Activated T-helper 17 cell treated with anti-CD3 and anti-CD28 coated beads, Interleukin-2, amount 50 U/mL, for 72 hours (primary cell): ENCODE data around the gene HECW1. TPM values are rescaled to one million over a fixed set of nuclear protein-coding genes. Genes with fewer than 3 reads are reported as not detected.
A peak's percentile ranks its signal among the peaks of the same experiment; 100 is the strongest.

ENCODE experiments used
- ATAC-seq: fragments of 150-1000 bp; cut with Tn5 transposase; replicated peaks from 2 replicates; pipeline ENCODE4 v1.10.0; 2021; ENCODE audit warnings: mild to moderate bottlenecking, moderate library complexity
- H3K27ac Mint-ChIP-seq: one replicate; pipeline ENCODE4 v1.8.0; 2022; ENCODE audit warnings: mixed read lengths
- H3K27me3 Mint-ChIP-seq: one replicate; pipeline ENCODE4 v1.8.0; 2022; ENCODE audit warnings: mixed read lengths
- H3K36me3 Mint-ChIP-seq: one replicate; pipeline ENCODE4 v1.8.0; 2022; ENCODE audit warnings: low read depth, mild to moderate bottlenecking, mixed read lengths
- H3K4me1 Mint-ChIP-seq: one replicate; pipeline ENCODE4 v1.8.0; 2022; ENCODE audit warnings: mixed read lengths
- H3K4me3 Mint-ChIP-seq: one replicate; pipeline ENCODE4 v1.8.0; 2022; ENCODE audit warnings: mild to moderate bottlenecking, mixed read lengths
- H3K9me3 Mint-ChIP-seq: one replicate; pipeline ENCODE4 v1.8.0; 2022; ENCODE audit warnings: mixed read lengths
- total RNA-seq, 2 donors: library from RNA; stranded (reverse); gene quantifications; one replicate each; pipeline ENCODE4 v1.2.3, GENCODE V29; 2022

The HECW1 gene
- total RNA-seq, 2 donors from 2014 or later: not detected

DNA sequence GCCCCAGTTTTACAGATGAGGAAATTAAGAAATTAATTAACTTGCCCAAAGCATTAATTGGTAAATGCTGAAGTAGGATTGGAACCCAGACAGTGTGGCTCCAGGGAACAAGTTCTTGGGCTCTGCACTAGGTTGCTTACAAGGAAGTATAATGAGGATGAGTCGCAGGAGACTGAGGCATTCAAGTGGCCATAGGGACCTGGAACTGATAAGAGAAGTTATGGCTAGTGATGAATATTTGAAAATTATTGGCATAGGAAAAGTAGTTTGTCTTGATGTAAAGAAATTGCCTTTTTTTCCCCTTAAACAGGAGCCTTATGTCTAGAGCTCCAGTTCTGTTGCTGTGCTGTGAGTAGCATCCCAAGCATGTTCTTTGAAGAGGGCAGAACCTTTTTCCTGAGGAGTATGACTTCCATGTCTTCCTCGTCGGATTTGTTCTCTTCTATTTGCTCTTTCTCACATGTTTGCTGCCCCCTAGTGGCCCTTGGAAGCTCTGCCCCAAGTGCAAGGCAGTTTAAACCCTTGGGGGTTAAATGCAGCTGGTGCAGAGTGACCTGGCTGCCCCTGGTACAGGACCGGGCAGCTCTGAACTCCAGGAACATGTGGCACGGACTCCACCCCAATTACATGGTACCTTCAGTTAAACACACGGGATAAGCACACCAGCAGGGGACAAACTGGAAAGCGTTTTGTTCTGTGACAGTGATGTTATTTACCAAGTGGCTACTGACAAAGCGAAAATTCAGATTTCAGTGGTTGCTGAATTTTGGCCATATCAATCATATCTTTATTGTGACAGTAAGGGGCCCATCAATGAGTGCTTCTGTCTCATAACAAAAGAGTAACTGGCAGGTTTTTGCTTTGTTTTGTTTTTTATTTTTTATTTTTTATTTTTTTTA is 148.8 kb downstream of the HECW1 start:
- Mint-ChIP-seq H3K4me3 (no peak overlapping the region), H3K27me3 (peaks cover 8% of the 10 kb centered on the region), H3K4me1 (no peaks in the 10 kb centered on the region), H3K9me3 (no peaks in the 10 kb centered on the region), H3K27ac (no peak overlapping the region), H3K36me3 (no peaks in the 10 kb centered on the region)
- peak; percentile 62 for ATAC-seq

DNA sequence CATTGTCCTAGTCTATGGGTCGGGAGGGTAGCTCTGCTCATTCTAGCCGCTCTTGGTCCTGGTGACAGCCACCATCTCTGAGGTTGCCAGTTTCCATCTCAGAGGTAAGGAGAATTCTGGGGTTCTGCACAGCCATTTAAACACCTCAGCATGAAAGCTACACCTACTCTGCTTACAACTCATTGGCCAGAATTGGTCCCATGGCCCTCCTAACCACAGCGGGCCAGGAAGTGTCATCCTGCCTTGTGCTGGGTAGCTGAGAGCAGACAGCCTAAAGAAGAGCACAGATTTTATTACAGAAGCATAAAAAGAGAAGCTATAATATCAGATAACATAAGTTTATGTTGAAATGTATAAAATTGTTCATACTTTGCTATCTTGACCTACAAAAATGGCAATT is 152.7 kb downstream of the HECW1 start:
- Mint-ChIP-seq H3K36me3 (no peaks in the 10 kb centered on the region), H3K4me3 (no peak overlapping the region), H3K27me3 (peaks cover 22% of the 10 kb centered on the region), H3K9me3 (no peaks in the 10 kb centered on the region), H3K4me1 (no peaks in the 10 kb centered on the region), H3K27ac (no peak overlapping the region)
- no peak for ATAC-seq

DNA sequence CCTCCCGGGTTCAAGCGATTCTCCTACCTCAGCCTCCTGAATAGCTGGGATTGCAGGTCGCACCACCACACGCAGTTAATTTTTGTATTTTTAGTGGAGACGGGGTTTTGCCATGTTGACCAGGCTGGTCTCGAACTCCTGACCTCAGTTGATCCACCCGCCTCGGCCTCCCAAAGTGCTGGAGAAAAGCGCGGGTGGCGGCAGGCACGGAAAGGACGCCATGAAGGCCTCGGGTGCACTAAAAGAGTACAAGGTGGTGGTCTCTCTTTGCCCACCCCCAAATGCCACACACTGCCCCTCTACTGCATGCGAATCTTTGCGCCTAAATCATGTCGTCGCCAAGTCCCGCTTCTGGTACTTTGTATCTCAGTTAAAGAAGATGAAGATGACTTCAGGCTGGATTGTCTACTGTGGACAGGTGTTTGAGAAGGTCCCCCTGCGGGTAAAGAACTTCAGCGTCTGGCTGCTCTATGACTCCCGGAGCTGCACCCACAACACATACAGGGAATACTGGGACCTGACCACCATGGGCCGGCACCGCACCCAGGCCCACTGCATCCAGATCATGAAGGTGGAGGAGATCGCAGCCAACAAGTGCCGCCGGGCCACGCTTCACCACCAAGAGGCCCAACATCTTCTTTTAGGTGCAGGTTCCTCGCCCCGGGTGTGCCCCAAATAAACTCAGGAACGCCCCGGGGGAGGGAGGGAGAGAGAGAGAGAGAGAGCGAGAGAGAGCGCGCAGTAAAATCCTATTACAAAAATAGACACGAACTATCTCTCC is 161.7 kb downstream of the HECW1 start:
- Mint-ChIP-seq H3K4me1 (peaks cover 5% of the 10 kb centered on the region), H3K27me3 (peaks cover 30% of the 10 kb centered on the region), H3K36me3 (no peaks in the 10 kb centered on the region)

DNA sequence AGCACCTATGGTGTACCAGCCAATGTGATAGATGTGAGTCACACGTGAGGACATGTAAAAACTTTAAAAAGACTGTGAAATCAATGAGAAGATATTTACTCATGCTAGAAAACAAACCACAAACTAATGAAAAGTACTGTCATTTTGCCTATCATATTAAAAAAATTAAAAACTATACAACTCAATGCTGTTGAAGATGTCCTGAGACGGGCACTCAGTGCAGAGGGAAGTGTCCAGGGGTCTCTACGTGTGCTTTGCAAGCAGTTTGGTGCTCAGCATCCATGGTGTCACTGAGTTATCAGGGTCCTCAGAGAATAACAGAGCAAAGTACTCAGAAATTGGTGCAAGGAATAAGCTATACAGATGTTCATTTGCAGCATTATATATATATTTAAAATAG is 162.3 kb downstream of the HECW1 start:
- Mint-ChIP-seq H3K36me3 (no peaks in the 10 kb centered on the region), H3K9me3 (peaks cover 5% of the 10 kb centered on the region), H3K4me3 (no peak overlapping the region), H3K4me1 (peaks cover 5% of the 10 kb centered on the region), H3K27ac (no peak overlapping the region), H3K27me3 (peaks cover 28% of the 10 kb centered on the region)
- ATAC-seq: no peak

More for the DNA sequence above, 161.7 kb downstream of the HECW1 start:
- ATAC-seq: no peak
- H3K9me3 Mint-ChIP-seq: peaks cover 5% of the 10 kb centered on the region
- H3K27ac Mint-ChIP-seq: no peak overlapping the region
- no peak overlapping the region for H3K4me3 Mint-ChIP-seq

DNA sequence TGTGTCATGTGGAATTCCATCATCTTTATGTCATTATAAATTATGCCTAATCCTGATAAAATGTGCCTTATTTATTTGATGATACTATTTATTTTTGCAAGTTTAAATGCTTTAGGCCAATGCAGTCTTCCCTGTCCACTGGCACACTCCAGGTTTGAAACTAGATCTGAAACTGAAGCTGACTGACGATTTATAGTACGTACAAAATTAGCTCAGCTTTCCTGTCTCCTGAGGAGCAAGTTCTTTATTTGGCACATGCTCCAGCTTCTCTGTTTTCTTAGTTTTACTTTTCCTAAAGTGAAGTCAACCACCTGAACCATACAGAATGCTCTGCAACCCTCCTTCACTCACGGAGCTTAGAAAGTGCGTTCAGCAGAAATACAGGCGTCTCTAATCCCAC is 164.1 kb downstream of the HECW1 start:
- Mint-ChIP-seq H3K36me3 (no peaks in the 10 kb centered on the region), H3K27me3 (peaks cover 23% of the 10 kb centered on the region), H3K27ac (no peak overlapping the region), H3K9me3 (no peaks in the 10 kb centered on the region), H3K4me1 (peaks cover 5% of the 10 kb centered on the region), H3K4me3 (no peak overlapping the region)
- ATAC-seq: no peak

DNA sequence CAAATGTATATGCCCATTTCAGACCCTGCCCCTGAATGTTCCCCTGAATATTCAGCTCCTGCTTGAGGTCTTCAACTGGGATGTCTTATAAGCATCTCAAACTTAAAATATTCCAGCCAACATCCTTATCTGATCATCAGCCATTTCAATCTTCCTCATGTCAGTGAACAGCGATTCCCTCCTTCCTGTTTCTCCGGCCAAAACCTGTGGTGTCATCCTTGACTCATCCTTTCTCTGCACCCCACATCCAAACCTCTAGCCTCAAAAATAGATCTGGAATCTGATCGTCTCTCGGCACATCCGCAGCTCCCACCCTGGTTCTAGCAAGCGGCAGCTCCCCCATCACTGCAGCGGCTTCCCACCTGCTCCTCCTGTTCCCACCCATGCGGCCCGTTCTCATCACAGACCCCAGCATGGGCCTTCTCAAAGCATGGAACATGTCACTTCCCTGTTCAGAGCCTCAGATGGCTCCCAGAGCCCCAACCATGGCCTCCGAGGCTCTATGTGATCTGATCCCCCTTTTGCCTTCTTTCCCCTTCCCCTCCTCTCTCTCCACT is 165.7 kb downstream of the HECW1 start:
- no peak overlapping the region for H3K27ac Mint-ChIP-seq
- no peaks in the 10 kb centered on the region for H3K9me3 Mint-ChIP-seq
- H3K4me1 Mint-ChIP-seq: peaks cover 5% of the 10 kb centered on the region
- ATAC-seq: no peak
- no peak overlapping the region for H3K4me3 Mint-ChIP-seq
- H3K36me3 Mint-ChIP-seq: no peaks in the 10 kb centered on the region
- H3K27me3 Mint-ChIP-seq: peaks cover 27% of the 10 kb centered on the region

DNA sequence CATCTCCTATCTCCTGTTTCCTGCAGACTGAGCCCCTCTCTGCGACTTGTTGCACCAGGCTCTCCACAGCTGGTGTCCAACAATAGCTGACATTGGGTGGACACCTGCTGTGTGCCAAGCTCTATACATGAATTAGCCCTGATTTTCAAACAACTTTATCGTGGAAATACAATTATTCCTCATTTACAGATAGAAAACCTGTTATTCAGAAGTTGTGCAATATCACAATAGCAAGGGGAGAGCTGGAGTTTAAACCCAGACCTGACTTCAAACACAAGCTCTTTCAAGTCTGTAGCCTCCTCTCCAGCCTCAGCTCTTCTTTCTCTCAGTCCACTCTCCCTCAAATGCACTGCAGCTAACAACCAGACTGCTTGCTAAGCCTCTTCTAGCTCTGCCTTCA is 168.8 kb downstream of the HECW1 start:
- peaks cover 27% of the 10 kb centered on the region for H3K27me3 Mint-ChIP-seq
- H3K4me1 Mint-ChIP-seq: peaks cover 5% of the 10 kb centered on the region
- H3K27ac Mint-ChIP-seq: no peak overlapping the region
- no peak for ATAC-seq
- no peak overlapping the region for H3K4me3 Mint-ChIP-seq
- no peaks in the 10 kb centered on the region for H3K9me3 Mint-ChIP-seq
- H3K36me3 Mint-ChIP-seq: no peaks in the 10 kb centered on the region

DNA sequence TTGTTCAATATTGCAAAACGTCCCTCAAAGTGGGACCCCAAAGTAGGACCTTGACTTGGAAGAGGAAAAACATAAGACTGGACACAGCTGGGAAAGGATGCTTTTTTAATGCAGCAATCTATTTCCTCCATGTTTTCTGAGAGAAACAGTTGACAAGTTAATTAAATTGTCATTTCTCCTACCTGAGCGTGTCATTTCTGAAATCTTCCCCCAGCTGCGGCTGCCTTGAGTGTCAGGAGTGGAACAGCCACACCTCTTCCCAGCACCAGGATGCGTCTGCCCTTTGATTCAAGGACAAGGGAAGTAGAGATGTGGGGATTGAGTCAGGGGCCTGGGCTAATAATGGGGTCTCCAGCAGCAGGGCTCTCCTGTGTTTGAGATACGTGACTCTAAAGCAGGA is 171.3 kb downstream of the HECW1 start:
- H3K27ac Mint-ChIP-seq: no peak overlapping the region
- no peaks in the 10 kb centered on the region for H3K9me3 Mint-ChIP-seq
- H3K4me3 Mint-ChIP-seq: no peak overlapping the region
- H3K4me1 Mint-ChIP-seq: no peaks in the 10 kb centered on the region
- ATAC-seq: no peak
- no peaks in the 10 kb centered on the region for H3K36me3 Mint-ChIP-seq
- peaks cover 18% of the 10 kb centered on the region for H3K27me3 Mint-ChIP-seq

DNA sequence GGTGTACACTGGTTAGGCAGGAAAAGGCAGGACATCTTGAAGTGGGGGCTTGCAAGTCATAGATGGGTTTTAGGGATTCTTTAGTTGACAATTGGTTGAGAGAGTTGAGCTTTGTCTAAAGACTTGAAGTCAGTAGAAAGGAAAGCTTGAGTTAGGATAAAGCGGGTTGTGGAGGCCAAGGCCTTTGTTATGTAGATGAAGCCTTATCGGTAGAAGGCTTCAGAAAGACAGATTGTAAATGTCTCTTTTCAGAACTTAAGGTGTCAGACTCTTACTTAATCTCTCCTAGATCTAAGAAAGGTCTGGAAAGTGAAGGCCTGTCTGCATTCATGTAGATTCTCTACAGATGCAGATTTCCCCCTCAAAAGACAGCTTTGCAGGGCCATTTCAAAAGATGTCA is 177.4 kb downstream of the HECW1 start:
- peaks cover 3% of the 10 kb centered on the region for H3K27me3 Mint-ChIP-seq
- ATAC-seq: no peak
- no peak overlapping the region for H3K27ac Mint-ChIP-seq
- no peak overlapping the region for H3K4me3 Mint-ChIP-seq
- no peaks in the 10 kb centered on the region for H3K9me3 Mint-ChIP-seq
- H3K4me1 Mint-ChIP-seq: no peaks in the 10 kb centered on the region
- no peaks in the 10 kb centered on the region for H3K36me3 Mint-ChIP-seq

DNA sequence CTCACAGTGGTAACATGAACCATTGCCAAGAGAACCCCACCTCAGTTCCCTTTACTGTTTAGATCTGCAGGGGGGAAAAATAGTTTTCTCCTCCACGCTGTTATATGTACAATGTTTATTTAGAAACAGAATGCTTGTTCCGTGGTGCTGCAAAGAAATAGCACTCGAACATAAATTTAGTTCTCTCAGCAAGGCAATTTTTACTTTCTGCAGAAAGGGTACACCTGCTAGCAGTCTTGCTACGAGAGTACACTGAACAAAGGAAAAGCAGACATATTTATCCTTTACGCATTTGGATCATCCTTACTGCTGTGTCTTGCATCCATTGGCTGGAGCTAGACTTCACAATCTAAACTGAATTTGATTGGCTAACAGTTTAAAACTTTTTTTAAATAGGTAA is 178.5 kb downstream of the HECW1 start:
- Mint-ChIP-seq H3K27me3 (peaks cover 3% of the 10 kb centered on the region), H3K27ac (no peak overlapping the region), H3K4me1 (no peaks in the 10 kb centered on the region), H3K36me3 (no peaks in the 10 kb centered on the region), H3K9me3 (no peaks in the 10 kb centered on the region), H3K4me3 (no peak overlapping the region)
- no peak for ATAC-seq

DNA sequence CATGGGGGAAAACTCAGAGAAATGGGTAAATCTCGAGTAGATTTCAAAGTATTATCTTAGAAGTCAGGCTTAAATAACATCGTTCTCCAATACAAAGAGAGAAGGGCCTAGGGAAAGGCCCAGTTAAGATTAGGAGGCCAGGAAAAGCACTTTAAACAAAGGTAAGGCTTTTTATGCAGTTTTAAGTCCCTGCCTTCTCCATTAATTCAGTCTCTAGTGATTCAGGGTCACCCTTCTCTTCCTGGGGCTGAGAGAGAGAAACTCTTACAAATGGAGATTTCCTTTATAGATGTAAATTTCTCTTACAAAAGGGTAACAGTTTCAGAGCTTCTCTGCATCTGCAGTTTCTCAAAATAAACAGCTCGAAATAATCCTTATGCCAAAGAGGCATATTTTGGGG is 179.3 kb downstream of the HECW1 start:
- ATAC-seq: no peak
- Mint-ChIP-seq H3K4me1 (no peaks in the 10 kb centered on the region), H3K36me3 (no peaks in the 10 kb centered on the region), H3K27ac (no peak overlapping the region), H3K27me3 (peaks cover 3% of the 10 kb centered on the region), H3K9me3 (no peaks in the 10 kb centered on the region), H3K4me3 (no peak overlapping the region)

DNA sequence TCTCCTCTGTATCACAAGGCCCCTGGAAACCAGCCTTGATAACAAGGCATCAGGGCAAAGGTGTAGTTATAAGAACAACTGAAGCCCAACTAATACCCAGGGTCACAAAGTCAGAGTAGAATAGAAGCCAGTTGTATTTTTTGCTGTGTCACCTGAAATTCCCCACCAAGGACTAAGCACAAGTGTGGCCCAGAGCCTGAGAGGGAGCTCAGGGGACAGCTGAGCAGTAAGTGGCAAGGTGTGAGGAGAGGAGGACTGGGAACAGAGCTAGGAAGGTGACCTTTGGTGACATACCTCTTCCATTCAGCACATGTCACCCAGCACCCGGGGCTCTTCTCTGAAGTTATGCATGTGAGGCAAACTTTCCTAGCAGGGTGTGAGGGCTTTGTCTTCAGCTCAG is 179.9 kb downstream of the HECW1 start:
- no peaks in the 10 kb centered on the region for H3K4me1 Mint-ChIP-seq
- H3K9me3 Mint-ChIP-seq: no peaks in the 10 kb centered on the region
- no peaks in the 10 kb centered on the region for H3K36me3 Mint-ChIP-seq
- no peak overlapping the region for H3K27ac Mint-ChIP-seq
- no peak for ATAC-seq
- H3K4me3 Mint-ChIP-seq: no peak overlapping the region
- peaks cover 3% of the 10 kb centered on the region for H3K27me3 Mint-ChIP-seq

DNA sequence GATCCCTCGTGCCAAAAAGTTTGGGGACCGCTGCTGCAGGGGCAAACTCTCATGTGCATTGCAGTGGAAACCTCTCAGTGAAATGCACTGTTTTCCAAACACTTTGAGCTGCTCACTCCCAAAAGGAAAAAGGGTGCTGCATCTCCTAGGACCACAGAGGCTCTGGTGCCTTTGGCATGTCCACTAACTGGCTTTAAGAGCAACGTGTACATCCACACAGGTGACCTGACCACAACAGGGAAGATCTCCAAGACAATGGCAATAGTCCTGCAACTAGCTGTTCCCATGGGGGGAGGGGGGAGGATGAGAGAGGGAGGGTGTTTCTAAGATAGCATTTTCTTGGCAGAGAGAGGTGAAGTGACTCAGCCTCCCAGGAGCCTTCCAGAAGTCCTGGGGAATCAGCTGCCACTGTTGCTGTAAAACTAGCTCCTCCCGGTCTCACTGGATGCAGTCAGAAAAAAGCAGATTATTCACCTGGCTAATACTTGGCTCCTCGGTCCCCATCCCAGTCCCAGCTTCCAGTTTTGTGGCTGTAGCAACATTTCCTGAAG is 181.7 kb downstream of the HECW1 start:
- H3K9me3 Mint-ChIP-seq: no peaks in the 10 kb centered on the region
- no peak overlapping the region for H3K4me3 Mint-ChIP-seq
- no peak for ATAC-seq
- H3K4me1 Mint-ChIP-seq: no peaks in the 10 kb centered on the region
- H3K27ac Mint-ChIP-seq: no peak overlapping the region
- no peaks in the 10 kb centered on the region for H3K36me3 Mint-ChIP-seq
- peaks cover 14% of the 10 kb centered on the region for H3K27me3 Mint-ChIP-seq

DNA sequence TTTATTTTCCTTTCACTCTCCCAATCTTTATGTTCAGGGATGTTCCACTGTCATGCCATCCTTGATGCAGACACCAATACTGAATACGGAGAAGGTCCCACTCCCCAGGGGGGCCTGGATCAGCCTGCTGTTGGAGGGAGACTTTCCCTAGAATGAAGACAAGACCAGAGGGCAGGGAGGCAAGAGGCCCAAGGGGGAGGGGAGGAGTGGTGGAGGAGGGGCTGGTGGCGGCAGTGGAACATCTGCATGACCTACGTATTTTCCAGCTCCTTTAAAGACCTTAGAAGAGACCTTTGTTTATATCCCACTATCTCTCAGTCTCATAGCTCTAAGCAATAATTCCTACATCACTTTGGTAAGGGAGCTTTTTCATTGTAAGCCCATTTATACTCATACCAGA is 183.0 kb downstream of the HECW1 start:
- Mint-ChIP-seq H3K36me3 (no peaks in the 10 kb centered on the region), H3K4me3 (no peak overlapping the region), H3K27me3 (peaks cover 26% of the 10 kb centered on the region), H3K9me3 (no peaks in the 10 kb centered on the region), H3K27ac (no peak overlapping the region), H3K4me1 (no peaks in the 10 kb centered on the region)
- no peak for ATAC-seq
